HS-27A (cell line): ENCODE data around the gene KCNJ10.
"Not testable (repeated sequence)": the region's sequence is repeated elsewhere in the genome, so short reads cannot be mapped to it uniquely, and the experiment has no call there.

Experiments used
- DNase-seq: peaks from one replicate; pipeline ENCODE4 v3.0.0-alpha.2; 2012; ENCODE audit warnings: low read depth, missing footprints

The KCNJ10 gene

DNA sequence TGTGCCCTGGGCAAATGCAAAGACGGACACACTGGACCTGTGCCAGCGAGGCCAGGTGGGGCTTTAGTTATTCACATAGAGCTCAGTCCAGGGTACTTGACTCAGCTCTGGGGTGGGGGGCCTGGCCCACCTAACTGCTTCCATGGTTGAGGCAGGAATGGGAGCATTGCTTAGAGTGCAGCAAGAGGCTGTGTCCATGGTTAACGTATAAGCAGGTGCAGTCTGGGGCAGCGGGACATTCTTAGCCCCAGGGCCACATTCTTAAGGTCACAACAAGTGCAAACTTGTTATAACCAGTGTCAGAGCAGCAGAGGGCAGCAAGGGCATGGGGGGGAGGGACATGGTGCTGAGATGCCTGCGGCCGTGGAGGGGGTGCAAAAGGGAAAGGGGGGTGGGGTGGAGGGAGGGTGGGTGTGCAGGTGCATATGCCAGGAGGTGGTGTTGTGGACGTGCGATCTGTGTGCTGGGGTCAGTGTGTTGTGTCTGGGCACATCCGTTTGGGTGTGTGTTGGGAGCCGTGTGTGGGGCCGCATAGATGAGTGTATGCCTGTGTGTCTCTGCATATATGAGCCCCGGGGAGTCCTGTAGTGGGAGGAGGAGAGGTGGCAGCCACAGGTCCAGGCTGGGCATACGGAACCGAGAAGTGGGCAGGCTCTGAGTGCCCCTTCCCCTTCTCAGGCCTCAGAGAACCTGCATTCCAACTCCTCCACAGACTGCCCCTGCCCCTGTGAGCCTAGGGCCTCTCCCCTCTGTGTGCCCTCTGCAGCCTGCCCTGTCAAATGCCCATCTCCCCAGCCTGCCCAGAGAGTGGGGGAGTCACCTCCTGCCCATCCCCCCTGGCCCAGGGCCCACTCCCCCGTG is 8.4 kb downstream of the KCNJ10 start:
- DNase-seq, result no peak

DNA sequence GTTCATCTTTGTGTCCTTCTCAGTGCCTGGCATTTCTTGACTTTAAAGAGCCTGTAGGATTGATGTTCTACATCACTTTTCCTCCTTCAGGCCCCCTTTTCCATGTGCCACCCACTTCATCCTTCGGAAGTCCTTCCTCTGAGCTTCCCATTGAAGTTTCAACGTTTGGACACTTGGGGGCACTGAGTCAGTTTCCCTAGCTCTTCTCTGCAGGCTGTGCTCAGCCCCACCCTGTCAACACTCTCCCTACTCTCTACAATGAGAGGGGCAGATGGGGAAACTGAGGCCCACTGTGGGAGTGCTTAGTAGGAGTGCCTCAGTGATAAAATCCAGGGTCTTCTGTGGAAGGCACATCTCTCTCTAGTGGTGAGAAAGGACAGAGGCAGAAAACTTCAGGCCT is 11.9 kb downstream of the KCNJ10 start:
- no peak for DNase-seq

DNA sequence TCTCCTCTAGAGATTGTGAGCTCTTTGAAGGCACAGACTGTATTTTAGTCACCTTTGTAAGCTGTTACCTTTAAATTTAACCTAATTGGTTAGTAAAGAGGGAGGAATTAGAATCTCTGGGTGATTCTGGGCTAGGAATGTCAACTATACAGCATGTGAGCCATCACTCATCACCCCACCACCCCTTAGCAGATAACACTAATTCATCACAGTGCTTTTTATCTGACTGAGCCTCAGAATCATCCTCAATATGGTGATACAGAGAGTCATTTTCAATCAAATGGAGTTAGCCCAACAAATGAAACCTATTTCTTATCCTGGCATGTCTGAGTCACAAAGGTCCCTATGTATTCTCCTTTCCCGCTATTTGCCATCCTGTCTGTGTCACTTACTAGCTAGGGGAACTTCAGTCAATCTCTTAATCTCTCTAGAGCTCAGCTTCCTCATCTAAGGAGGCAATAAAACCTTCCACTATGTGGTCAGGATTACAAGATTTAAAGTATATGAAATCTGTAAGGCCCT is 13.3 kb downstream of the KCNJ10 start:
- DNase-seq, result no peak

DNA sequence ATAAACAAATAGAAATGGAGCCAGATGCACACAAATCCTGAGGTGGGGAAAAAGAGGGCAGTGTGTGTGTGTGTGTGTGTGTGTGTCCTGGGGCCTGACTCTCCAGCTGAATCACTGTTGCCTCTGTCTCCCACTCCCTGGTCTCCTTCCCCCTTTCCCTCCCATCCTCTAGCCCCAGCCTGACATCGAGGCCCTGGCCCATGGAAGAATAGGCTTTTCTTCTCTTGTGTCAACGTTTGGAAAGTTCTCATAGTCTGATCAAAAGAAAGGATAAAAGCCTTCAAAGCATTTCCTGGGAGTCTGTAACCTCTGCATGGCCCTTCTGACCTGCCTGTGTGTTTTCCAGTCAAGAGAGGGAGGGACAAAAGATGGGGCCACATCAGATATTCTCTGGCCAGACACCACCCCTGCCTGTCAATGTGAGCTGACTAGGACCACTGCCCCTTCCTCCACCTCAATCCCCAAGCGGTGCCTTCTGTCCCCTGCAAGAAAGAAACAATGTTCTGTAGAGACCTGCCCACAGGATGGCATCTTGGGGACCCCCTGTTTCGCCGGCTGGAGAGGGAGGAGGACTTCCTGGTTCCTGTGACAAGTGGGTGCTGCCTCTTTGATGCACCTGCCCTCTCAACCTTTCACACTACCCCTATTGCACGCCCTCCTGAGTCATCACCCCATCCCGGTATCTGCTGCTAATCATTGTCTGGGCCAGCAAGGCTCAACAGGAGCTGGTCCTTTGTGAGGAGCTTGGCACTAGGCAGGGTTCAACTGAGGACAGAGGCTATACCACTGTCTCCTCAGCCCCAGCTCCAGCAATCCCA is 16.2 kb downstream of the KCNJ10 start:
- DNase-seq, result no peak

DNA sequence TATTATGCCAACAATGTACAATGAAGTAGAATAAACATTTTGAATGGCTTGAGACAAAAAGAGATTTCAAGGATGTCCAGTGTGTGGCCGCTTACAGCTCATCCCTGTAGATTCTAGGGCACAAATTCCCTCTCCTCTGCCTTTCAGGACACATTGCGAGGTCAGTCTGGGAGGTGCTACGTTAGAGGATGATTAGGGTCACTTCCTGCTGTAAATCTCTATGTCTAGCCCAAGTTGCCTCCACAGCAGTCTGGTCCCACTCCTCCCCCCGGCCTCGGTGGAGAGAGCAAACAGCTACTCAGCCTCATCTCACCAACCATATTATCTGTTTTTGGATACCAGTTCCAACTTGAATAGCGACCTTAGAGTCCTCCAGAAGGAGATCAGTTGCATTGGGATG is 17.0 kb downstream of the KCNJ10 start:
- DNase-seq, result no peak

DNA sequence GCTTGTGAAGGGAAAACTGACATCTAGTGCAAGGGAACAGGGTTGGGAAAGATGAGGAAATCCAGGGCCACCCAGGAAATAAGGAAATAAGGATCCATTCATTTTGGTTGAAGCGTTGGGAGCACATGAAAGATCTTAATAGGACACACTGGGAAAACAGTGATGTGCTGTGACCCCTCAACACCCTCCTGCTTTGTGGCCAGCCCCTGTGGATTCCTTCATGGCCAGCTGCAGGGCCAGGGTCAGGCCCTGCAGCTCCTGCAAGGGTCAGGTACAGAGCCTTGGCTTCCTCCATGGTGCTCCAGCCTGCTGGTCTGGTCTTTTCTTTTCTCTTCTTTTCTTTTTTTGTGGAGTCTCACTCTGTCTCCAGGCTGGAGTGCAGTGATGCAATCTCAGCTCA is 19.3 kb downstream of the KCNJ10 start:
- no peak for DNase-seq

DNA sequence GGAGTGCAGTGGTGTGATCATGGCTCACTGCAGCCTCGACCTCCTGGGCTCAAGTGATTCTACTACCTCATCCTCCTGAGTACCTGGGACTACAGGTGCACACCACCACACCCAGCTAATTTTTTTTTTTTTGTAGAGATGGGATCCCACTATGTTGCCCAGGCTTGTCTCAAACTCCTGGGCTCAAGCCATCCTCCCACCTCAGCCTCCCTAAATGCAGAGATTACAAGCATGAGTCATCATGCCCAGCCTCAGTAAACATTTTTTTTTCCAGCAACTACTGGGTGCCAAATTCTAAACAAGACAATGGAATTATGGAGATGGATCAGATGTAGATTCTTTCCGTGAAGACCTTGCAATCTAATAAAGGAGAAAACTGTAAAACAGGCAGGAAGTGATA is 19.8 kb downstream of the KCNJ10 start:
- DNase-seq, result not testable (repeated sequence)

DNA sequence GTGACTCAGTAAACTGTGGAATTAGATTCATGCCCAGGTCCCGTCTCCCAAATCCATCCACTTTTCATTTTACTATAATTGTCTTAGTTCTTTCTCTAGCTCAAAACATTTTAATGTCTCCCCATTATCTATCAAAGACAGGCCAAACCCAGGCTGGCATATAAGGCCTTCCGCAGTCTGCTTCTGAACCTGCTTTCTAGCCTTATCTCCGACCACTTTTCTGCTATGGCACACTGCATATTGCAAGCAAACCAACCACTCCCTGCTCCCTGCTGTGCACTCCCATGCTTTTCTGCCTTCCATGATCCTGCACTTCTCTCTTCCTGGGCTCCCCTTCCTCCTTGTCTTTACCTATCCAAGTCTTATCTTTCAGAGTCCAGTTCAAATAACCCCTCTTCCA is 20.9 kb downstream of the KCNJ10 start:
- DNase-seq, result no peak

DNA sequence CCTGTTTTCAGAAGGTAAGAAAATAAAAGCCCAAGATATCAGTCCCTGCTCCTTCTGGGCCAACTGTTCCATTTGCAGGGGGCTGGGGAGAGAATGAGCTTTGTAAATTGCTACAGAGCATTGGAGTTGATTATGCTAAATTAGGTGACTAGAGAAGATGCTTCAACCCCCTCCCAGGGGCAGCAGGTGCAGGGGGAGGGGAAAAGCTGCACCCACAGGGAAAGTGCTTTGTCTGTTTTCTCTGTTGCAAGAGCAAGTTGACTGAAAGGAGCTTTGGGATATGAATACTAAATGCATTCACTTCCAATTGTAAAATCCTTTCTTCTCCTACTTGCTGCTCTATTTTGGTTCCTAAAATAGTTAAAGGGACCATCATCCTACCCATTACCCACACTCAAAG is 21.6 kb downstream of the KCNJ10 start:
- no peak for DNase-seq

DNA sequence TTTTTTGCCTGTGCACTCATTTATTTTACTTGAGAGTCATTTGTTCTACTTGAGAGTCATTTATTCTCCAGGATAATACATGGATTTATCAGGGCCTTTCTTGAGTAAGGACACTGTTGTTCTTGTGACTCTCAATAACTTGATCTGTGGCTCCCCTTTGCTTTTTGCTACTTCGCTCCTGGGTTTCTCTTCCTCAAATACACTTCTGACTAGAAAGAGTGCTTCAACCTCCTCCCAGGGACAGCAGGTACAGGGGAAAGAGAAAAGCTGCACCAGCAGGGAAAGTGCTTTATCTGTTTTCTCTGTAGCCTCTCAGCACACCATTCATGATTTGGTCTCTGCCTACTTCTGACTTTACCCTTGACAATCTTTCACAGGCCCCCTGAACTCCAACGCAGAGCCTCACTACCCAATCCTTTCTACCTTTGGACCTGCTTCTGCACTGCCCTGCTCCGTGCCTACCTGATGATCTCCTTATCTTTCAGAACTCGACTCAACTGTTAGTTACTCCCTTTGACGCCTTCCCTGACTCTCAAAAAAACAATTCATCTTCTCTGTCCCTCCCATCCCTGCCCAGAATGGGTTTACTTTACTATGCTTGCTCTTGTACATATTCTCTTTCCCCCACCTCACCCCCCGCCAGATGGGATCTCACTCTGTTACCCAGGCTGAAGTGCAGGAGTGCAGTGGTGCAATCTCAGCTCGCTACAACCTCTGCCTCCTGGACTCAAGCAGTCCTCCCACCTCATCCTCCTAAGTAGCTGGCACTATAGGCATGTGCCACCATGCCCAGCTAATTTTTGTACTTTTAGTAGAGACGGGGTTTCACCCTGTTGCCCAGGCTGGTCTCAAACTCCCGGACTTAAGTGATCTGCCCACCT is 22.6 kb downstream of the KCNJ10 start:
- no peak for DNase-seq

DNA sequence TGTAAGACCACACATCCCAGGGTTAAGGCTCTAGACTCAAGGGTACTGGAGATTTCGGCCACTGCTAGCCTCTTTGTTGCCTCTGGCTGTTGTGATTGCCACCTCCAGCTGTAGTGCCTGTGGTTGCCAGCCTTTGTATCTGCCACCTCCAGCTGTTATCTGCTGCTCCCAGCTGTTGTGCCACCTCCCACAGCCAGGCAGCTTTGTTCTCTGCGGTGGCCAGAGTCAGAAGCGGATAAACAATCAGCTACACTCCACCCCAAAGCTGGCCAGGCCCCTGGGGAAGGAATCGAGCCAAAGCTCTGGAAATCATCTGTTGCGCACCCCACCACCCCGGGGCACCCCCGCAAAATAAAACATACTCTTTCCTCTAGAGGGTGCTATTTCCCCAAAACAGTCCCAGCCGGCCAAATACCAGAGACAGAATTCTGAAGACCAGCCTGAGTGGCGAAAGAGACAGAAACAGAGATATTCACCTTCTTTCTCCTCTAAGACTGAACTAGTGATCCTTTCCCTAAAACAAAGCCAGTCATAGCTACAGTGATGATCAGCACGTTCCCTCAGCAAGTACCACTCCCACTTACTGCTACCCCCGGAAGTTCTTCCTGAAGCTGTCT is 23.4 kb downstream of the KCNJ10 start:
- no peak for DNase-seq

DNA sequence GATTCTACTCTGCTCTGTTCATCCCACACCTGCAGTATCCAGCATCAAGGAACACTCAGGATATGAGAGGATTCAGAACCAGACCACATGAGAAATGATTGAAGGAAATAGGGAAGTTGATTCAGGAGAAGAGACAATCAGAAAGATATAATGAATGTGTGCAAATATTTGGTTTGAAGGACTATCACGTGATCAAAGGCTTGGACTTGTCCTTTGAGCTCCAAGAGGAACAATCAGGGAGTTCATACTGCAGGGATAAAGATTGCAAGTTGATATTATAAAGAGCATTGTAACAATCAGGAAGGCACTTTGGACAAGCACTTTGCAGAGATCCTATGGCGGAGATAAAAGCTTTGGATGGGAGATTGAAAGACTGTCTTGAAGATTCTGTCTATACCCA is 24.3 kb downstream of the KCNJ10 start:
- no peak for DNase-seq

DNA sequence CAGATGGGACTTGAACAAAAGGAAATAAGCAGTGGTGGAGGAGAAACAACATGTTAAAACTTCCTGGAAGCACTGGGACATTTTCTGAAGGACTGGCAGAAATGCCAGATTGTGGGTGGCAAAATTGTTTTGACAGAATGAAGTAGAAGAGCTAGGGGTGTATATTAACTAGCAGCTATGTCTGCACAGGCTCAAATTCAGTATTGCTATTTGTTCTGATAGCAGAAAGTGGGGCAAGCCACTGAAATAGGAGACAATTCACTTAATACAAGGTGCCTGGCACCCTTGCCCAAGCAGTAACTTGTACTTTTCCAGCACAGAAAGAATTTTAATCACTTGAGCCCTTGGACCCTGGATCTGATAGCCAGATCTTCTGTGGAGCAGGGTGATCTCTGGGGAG is 26.4 kb downstream of the KCNJ10 start:
- DNase-seq, result no peak

DNA sequence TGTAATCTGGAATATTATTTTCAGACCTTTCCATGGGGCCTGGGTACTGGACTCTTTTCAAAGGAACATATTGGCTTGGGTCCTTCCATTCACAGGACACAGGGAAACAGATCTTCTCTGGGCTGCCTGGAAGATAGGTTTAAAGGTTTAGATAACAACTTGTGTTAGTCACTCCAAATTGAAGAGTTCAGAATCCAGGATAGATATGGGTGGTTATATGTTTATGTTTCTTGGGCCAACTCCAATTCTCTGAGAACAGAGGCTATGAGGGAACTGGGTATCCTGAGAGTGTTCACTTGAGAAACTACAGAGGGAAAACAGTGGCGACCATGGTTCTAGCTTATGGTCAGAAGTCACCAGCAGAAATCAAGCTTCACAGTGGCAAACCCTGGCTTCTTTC is 29.5 kb downstream of the KCNJ10 start:
- no peak for DNase-seq

DNA sequence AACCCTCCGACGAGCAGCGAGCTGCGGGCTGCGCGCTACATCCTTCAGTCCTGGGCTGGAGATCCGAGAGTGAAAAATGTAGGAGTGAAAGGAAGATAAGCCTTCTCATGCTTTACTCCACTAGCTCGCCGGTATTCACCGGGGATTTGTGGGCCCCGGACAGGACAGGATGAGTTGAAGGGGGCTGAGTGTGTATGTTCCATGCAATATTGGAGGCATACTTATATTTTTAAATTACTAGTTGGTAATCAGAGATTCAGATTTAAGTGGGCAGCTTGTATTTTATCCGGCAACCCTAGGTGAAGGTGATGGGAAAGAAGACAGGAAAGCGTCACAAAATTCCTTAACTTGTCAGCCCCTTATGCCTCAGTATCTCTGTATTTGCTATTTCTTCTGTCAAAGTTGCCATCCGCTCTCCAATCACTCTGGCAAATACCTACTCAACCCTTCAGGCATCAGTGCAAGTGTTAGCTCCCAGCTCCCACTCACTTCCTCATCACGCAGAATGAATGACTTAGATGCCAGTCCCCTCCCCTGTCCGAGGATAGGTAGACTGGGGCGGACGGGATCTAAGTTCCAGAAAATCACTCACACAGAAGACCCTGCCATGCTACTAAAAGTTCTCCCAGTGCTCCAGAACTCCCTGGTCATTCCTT is 37.7 kb downstream of the KCNJ10 start:
- no peak for DNase-seq

DNA sequence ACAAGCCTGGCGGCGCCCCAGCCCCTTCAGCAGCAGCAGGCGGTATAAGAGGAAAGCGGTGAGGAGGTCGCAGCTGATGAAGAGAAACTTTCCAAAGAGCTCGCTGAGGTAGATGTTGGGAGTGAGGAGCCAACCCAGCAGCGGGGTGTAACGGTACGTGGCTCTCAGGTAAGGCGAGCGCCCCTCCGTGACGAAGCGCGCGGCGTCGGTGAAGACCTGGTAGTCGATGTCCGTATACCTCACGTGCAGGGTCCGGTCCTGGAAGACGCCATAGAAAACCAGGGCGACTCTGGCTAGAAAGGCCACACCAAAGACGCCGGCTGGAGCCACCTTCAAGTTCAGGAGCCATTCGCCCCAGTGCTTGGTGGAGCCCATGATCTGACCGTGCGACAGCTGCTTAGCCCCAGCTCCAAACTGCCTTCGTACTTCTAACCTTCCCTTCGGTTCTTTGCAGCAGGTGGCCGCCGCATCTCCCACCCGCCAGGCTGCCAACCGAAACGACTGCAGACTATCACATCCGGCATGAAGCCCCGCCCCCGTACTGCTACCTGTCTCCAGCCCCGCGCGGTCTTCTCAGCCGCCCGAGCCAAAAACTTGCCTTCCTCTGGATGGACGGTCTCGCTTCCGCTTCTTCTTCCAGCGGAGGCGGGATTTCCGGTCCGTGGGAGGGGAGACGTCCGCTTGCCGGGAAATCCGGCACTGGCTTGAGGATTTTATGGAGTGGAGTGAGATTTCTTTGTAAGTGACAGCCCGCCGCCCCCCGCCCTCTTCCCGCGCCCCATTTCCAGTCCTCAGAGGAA is 38.4 kb downstream of the KCNJ10 start, which contains the start of gene PIGM:
Gene PIGM, minus strand, starts transcription at position 626 of the 800 bp plus-strand sequence. Its CDS starts 251 bp downstream, at position 375.
- peak; percentile 74 for DNase-seq

DNA sequence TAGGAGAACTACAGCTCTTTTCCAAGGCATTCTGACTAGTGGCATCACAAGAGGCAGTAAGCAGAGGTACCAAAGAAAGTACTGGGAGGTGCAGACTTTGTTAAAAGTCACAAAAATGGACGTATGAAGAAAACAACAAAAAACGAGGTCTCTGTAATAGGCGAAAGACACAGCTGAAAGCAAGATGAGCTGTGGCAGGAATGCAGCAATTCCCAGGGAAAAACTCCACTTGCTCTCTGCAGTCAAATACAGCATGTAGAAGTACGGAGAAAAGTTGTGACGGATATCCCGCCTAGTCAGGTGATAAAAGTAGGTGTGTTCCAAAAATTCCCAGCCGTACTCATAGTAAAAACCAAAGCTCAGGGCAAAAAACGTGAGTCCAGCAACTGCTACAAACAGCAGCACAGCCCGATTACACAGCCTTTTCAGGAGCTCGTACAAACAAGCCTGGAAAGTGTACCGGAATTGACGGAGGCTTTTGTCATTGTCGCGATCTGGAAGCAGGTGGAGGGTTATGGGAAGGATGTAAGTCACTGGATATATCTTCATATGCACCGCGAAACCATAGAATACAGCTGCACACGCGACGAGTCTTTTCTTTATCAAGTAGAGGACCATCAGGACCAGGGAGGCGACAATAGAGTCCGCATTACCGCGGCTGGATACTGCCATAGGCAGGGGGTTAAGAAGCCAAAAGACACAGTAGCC is 39.1 kb downstream of the KCNJ10 start:
- DNase-seq, result no peak

DNA sequence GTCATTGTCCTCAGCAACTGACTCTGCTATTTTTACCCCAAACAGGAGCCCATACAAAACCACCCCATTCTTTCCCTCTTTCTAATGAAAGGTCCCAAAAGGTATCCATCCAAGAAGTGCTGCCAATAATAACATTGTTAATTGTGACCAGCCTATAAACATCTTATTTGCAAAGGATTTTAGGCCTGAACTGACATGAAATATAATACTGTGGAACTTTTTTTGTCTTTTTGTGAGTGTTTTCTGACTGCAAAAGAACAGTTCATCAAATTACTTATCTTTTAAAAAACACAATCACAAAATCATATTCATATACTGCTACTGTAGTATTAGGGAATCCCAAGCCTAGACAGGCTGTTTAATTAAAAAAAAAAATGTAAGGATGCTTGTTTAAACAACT is 41.5 kb downstream of the KCNJ10 start:
- no peak for DNase-seq

DNA sequence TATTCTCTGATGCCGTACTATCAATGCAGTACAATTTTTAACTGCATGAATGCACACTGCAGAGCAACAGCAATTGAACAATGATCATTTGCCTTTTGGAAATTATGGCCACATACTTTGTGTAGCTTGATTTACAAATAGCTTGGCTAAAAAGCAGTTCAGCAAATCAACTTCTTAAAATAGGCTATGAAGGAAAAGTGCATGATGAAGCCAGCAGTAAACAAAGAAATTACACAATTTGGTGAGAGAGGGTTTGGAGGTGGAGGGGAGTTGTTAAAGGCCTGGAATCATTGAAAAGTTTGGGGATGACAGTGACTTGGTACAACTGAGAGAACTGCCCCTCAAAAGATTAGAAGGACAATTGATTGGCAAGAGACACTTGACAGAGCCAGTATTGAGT is 44.6 kb downstream of the KCNJ10 start:
- no peak for DNase-seq
